OCI-LY7 (cell line): ENCODE measurements around the gene RTKN2. TPM values are rescaled to one million over a fixed set of nuclear protein-coding genes. Genes with fewer than 3 reads are reported as not detected.
"Not testable (repeated sequence)": the region's sequence is repeated elsewhere in the genome, so short reads cannot be mapped to it uniquely, and the experiment has no call there.

Experiments
- BruUV-seq: library from RNA; stranded (reverse); fragments of 400-500 nt; replicated peaks from 2 replicates; lab custom pipeline; 2021; lab: Mats Ljungman, UMichigan
- CTCF ChIA-PET: fragments of 300-600 bp; sonication (Branson Sonifier 250); formaldehyde crosslinking; loops from one replicate; lab custom pipeline; 2022; ENCODE audit warnings: antibody characterized with exemption; ENCODE audit not compliant: unreplicated experiment; lab: Charles Lee
- POLR2A ChIA-PET: fragments of 300-600 bp; sonication (Branson Sonifier 250); formaldehyde crosslinking; loops from one replicate; lab custom pipeline; 2022; ENCODE audit warnings: antibody characterized with exemption; lab: Charles Lee
- DNase-seq: peaks from one replicate; pipeline ENCODE4 v3.0.0-alpha.2; 2015; ENCODE audit warnings: low spot score
- H2AFZ ChIP-seq: fragments of 200-600 bp; sonication (generic), shearing (Covaris generic); 2 replicates; pipeline ENCODE4 v1.6.1; 2014; ENCODE audit warnings: mild to moderate bottlenecking, antibody characterized with exemption, low read length, moderate library complexity
- H3K27ac ChIP-seq: fragments of 200-600 bp; sonication (generic); 2 replicates; pipeline ENCODE4 v1.5.1; 2014; ENCODE audit warnings: mixed run types, low read depth, mild to moderate bottlenecking, moderate library complexity, low read length, inconsistent platforms; ENCODE audit not compliant: poor library complexity, severe bottlenecking
- H3K36me3 ChIP-seq: fragments of 200-600 bp; sonication (generic); 2 replicates; pipeline ENCODE4 v1.6.1; 2014; ENCODE audit warnings: mild to moderate bottlenecking, antibody characterized with exemption, low read length, moderate library complexity, mixed read lengths; ENCODE audit not compliant: insufficient read depth
- H3K4me1 ChIP-seq: fragments of 200-600 bp; sonication (generic); 2 replicates; pipeline ENCODE4 v1.5.1; 2014; ENCODE audit warnings: mild to moderate bottlenecking, low read length; ENCODE audit not compliant: insufficient read depth, poor library complexity, severe bottlenecking
- H3K4me2 ChIP-seq: fragments of 200-600 bp; sonication (generic); 2 replicates; pipeline ENCODE4 v1.6.1; 2014; ENCODE audit warnings: mild to moderate bottlenecking, low read length
- H3K4me3 ChIP-seq: fragments of 200-600 bp; sonication (generic); 2 replicates; pipeline ENCODE4 v1.5.1; 2014; ENCODE audit warnings: mild to moderate bottlenecking, low read depth, low read length; ENCODE audit not compliant: poor library complexity, severe bottlenecking
- H3K79me2 ChIP-seq: fragments of 200-600 bp; sonication (generic); 2 replicates; pipeline ENCODE4 v1.6.1; 2016; ENCODE audit warnings: low read depth, mild to moderate bottlenecking, low read length, moderate library complexity, mixed read lengths; ENCODE audit not compliant: insufficient read depth
- H3K9me2 ChIP-seq: fragments of 200-600 bp; sonication (generic); 2 replicates; pipeline ENCODE4 v1.6.1; 2016; ENCODE audit warnings: mild to moderate bottlenecking, low read length, mixed read lengths; ENCODE audit not compliant: insufficient read depth
- H3K9me3 ChIP-seq: fragments of 200-600 bp; sonication (generic); 2 replicates; pipeline ENCODE4 v1.6.1; 2014; ENCODE audit warnings: mild to moderate bottlenecking, mixed run types, low read length, mixed read lengths
- H4K20me1 ChIP-seq: fragments of 200-600 bp; sonication (generic); 2 replicates; pipeline ENCODE4 v1.6.1; 2014; ENCODE audit warnings: mild to moderate bottlenecking, antibody characterized with exemption, low read length, moderate library complexity, mixed read lengths; ENCODE audit not compliant: insufficient read depth
- CTCF ChIP-seq: fragments of 200-600 bp; sonication (generic); conservative IDR thresholded peaks from 2 replicates; pipeline ENCODE4 v1.5.1; 2014; ENCODE audit warnings: mild to moderate bottlenecking, antibody characterized with exemption, low read length, moderate library complexity, mixed read lengths
- EZH2phosphoT487 ChIP-seq: fragments of 200-600 bp; sonication (generic); IDR thresholded peaks from 2 replicates; pipeline ENCODE4 v1.6.1; 2018; ENCODE audit warnings: low read depth, borderline replicate concordance, mild to moderate bottlenecking, mixed run types, antibody characterized with exemption, low read length, moderate library complexity, mixed read lengths
- intact Hi-C: fragments of 100-400 bp; cut with micrococcal nuclease; formaldehyde crosslinking; loops from one replicate; pipeline ENCODE4 v1.10.0; 2022; ENCODE audit not compliant: unreplicated experiment
- total RNA-seq, 2 experiments: library from RNA; depleted of rRNA in 1 of 2; stranded (reverse); fragments of >200 nt in 1 of 2; shearing (Covaris generic) in 1 of 2; gene quantifications; 2 replicates each; pipeline ENCODE4 v1.2.3, GENCODE V29; 2014 to 2022

The RTKN2 gene
- total RNA-seq, 2 experiments from 2014 or later: 12.3 to 20.4 TPM

DNA sequence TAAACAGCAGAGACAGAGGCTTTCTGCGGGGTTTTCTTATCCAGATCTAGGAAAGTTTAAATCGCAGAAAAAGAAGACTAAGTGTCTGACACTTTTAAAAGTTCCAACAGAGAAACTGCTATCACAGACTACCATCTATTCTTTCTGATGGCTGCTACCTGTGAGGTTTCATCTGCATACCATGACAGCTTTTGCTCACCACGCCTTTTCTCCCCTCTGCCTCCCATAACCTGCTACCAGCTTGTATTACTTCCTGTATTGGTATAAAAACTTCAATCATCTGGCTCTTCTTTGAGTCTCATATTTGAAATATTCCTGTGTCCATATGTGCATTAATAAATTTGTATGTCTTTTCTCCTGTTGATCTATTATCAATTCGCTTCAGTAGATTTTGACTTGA lies 34.1 kb upstream of the RTKN2 start:
- TF ChIP-seq CTCF: no peak
- TF ChIP-seq EZH2phosphoT487: no peak
- H3K36me3 ChIP-seq: no peaks in the 10 kb centered on the region
- intact Hi-C loops: no loop called here
- H3K79me2 ChIP-seq: no peaks in the 10 kb centered on the region
- no peak overlapping the region for H3K4me2 ChIP-seq
- H3K9me2 ChIP-seq: no peaks in the 10 kb centered on the region
- H3K4me3 ChIP-seq: no peak overlapping the region
- H2AFZ ChIP-seq: no peak overlapping the region
- no peaks in the 10 kb centered on the region for H3K4me1 ChIP-seq
- ChIA-PET POLR2A (no interaction called here), CTCF (no interaction called here)
- no peaks in the 10 kb centered on the region for H3K9me3 ChIP-seq
- no peak overlapping the region for H3K27ac ChIP-seq
- BruUV-seq: no TSS peak
- H4K20me1 ChIP-seq: no peaks in the 10 kb centered on the region
- no peak for DNase-seq

DNA sequence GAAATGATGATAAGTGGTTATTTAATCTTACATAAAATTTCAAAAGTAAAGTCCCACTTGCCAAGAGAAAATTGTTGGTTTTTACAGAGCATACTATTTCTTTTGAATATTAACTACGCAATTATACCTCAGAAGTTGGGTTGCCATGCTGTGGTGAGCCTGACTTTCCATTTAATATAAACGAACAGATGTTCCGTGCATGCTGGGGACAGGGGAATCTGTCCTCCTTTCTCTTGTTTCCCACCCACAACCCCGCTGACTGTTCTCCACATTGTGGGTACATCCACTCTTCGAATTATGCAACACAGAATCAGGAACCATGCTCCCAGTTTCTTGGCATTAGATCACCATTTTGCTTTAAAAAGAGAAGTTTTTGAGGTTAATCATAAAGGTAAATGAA lies 29.2 kb upstream of the RTKN2 start:
- no peaks in the 10 kb centered on the region for H3K9me3 ChIP-seq
- no TSS peak for BruUV-seq
- no peaks in the 10 kb centered on the region for H3K9me2 ChIP-seq
- H4K20me1 ChIP-seq: no peaks in the 10 kb centered on the region
- no peak overlapping the region for H3K4me2 ChIP-seq
- intact Hi-C loops: no loop called here
- H3K36me3 ChIP-seq: no peaks in the 10 kb centered on the region
- H3K79me2 ChIP-seq: no peaks in the 10 kb centered on the region
- no peak for DNase-seq
- no peak for TF ChIP-seq CTCF
- TF ChIP-seq EZH2phosphoT487: no peak
- ChIA-PET POLR2A (no interaction called here), CTCF (no interaction called here)
- H3K27ac ChIP-seq: no peak overlapping the region
- no peak overlapping the region for H3K4me3 ChIP-seq
- H2AFZ ChIP-seq: no peak overlapping the region
- H3K4me1 ChIP-seq: no peaks in the 10 kb centered on the region

DNA sequence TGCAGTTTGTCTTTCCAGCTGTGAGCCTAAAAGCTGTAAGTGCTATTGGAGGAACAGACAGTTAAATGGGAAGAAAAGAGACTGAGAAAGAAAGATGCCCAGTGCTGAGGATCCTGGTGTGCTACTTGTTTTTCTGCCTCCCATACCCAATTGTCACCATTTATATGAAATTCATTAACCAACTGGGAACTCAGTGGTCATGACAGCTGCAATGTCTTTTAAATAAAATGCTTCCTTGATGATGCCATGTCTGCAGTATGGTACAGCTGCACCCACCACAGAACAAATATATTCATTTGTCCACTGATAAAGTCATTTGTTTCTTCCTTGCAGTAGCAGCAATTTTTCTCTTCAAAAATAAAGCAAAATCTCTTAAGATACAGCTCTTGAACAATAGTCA lies 15.6 kb upstream of the RTKN2 start:
- Histone ChIP-seq H3K79me2 (no peaks in the 10 kb centered on the region), H3K4me1 (no peaks in the 10 kb centered on the region), H2AFZ (no peak overlapping the region), H3K4me3 (no peak overlapping the region), H4K20me1 (no peaks in the 10 kb centered on the region), H3K36me3 (no peaks in the 10 kb centered on the region), H3K4me2 (no peak overlapping the region), H3K9me3 (no peaks in the 10 kb centered on the region), H3K9me2 (no peaks in the 10 kb centered on the region), H3K27ac (no peak overlapping the region)
- POLR2A ChIA-PET: no interaction called here
- BruUV-seq: no TSS peak
- TF ChIP-seq EZH2phosphoT487 (no peak), CTCF (no peak)
- CTCF ChIA-PET: no interaction called here
- intact Hi-C loops: no loop called here
- no peak for DNase-seq

DNA sequence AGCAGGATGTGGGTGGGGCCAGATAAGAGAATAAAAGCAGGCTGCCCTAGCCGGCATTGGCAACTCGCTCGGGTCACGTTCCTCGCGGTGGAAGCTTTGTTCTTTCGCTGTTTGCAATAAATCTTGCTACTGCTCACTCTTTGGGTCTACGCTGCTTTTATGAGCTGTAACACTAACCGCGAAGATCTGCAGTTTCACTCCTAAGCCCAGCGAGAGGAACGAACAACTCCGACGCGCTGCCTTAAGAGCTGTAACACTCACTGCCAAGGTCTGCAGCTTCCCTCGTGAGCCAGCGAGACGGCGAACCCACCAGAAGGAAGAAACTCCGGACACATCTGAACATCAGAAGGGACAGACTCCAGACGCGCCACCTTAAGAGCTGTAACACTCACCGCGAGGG lies 12.7 kb upstream of the RTKN2 start:
- H3K4me1 ChIP-seq, H4K20me1 ChIP-seq, H3K79me2 ChIP-seq, H2AFZ ChIP-seq, H3K9me2 ChIP-seq, H3K4me3 ChIP-seq, H3K9me3 ChIP-seq, CTCF ChIA-PET, H3K36me3 ChIP-seq, H3K4me2 ChIP-seq, BruUV-seq, H3K27ac ChIP-seq, intact Hi-C loops, DNase-seq: not testable (repeated sequence)
- POLR2A ChIA-PET: interaction anchor here (0.6 kb wide), 2 partner anchors 19 to 329 kb away, joined by 3 to 4 read pairs; no protein-coding TSS in a partner anchor
